Measurements from ENCODE around the gene GADD45GIP1.

Gene GADD45GIP1

GRCh38 chr19:12994701-12995595 lies 37.9 kb upstream of the GADD45GIP1 start, which contains the start of gene NFIX:
Gene NFIX, plus strand, starts transcription at chr19:12995475. Its CDS starts 363 bp downstream, at chr19:12995838.
- TF ChIP-seq CTCF (IDR thresholded peaks at IDR 0.05; ENCODE audit: low read length), result no peak
- no peak for TF ChIP-seq EZH2 (IDR thresholded peaks at IDR 0.05; ENCODE audit: borderline replicate concordance, low read length)
- no peaks in the 10 kb centered on the region for H3K79me2 ChIP-seq (ENCODE audit: insufficient read depth, low read length)
- no peaks in the 10 kb centered on the region for H4K20me1 ChIP-seq (ENCODE audit: insufficient read depth, low read length)
- no peaks in the 10 kb centered on the region for H3K9me3 ChIP-seq (ENCODE audit: low read length)
- peak within 1 kb of the TSS; percentile 47 for H3K4me3 ChIP-seq (ENCODE audit: low read depth, low read length, poor library complexity, severe bottlenecking)
- H3K36me3 ChIP-seq (ENCODE audit: insufficient read depth, low read length), result no peaks in the 10 kb centered on the region
- no peaks in the 10 kb centered on the region for H3K9me2 ChIP-seq (ENCODE audit: low read depth, low read length)
- H3K9ac ChIP-seq (ENCODE audit: low read length), result no peak within 1 kb of the TSS
- no peak within 1 kb of the TSS for H3K27ac ChIP-seq (ENCODE audit: low read depth, low read length, poor library complexity, severe bottlenecking)
- H3K27me3 ChIP-seq (ENCODE audit: insufficient read depth, low read length), result peaks cover 7% of the 10 kb centered on the region; the same call in 1 of the 2 replicates
- no peak within 1 kb of the TSS for H2AFZ ChIP-seq (ENCODE audit: low read length)
- peak within 1 kb of the TSS; percentile 52 for H3K4me2 ChIP-seq (ENCODE audit: low read length)
- no peaks in the 10 kb centered on the region for H3F3A ChIP-seq (ENCODE audit: insufficient read depth, low read length)
- no peaks in the 10 kb centered on the region for H3K4me1 ChIP-seq (ENCODE audit: insufficient read depth, low read length, severe bottlenecking)

- Histone ChIP-seq H3K4me2 (ENCODE audit: low read length) (no peak overlapping the region), H3F3A (ENCODE audit: insufficient read depth, low read length) (no peaks in the 10 kb centered on the region), H3K9me2 (ENCODE audit: low read depth, low read length) (no peaks in the 10 kb centered on the region), H3K4me1 (ENCODE audit: insufficient read depth, low read length, severe bottlenecking) (no peaks in the 10 kb centered on the region), H3K79me2 (ENCODE audit: insufficient read depth, low read length) (no peaks in the 10 kb centered on the region), H3K27me3 (ENCODE audit: insufficient read depth, low read length) (peaks cover 7% of the 10 kb centered on the region; the same call in 1 of the 2 replicates), H3K36me3 (ENCODE audit: insufficient read depth, low read length) (no peaks in the 10 kb centered on the region), H3K27ac (ENCODE audit: low read depth, low read length, poor library complexity, severe bottlenecking) (no peak overlapping the region), H2AFZ (ENCODE audit: low read length) (no peak overlapping the region), H3K9me3 (ENCODE audit: low read length) (no peaks in the 10 kb centered on the region), H4K20me1 (ENCODE audit: insufficient read depth, low read length) (no peaks in the 10 kb centered on the region), H3K9ac (ENCODE audit: low read length) (no peak overlapping the region), H3K4me3 (ENCODE audit: low read depth, low read length, poor library complexity, severe bottlenecking) (no peak overlapping the region)
- TF ChIP-seq CTCF (IDR thresholded peaks at IDR 0.05; ENCODE audit: low read length) (no peak), EZH2 (IDR thresholded peaks at IDR 0.05; ENCODE audit: borderline replicate concordance, low read length) (no peak)
Measured at GRCh38 chr19:12993562-12993961, 36.5 kb upstream of the GADD45GIP1 start.

GRCh38 chr19:12992729-12993128 lies 35.7 kb upstream of the GADD45GIP1 start:
- H3K4me2 ChIP-seq (ENCODE audit: low read length), result no peak overlapping the region
- H3K79me2 ChIP-seq (ENCODE audit: insufficient read depth, low read length), result no peaks in the 10 kb centered on the region
- no peaks in the 10 kb centered on the region for H3K36me3 ChIP-seq (ENCODE audit: insufficient read depth, low read length)
- H2AFZ ChIP-seq (ENCODE audit: low read length), result no peak overlapping the region
- H3K27me3 ChIP-seq (ENCODE audit: insufficient read depth, low read length), result peaks cover 7% of the 10 kb centered on the region; the same call in 1 of the 2 replicates
- H3K4me3 ChIP-seq (ENCODE audit: low read depth, low read length, poor library complexity, severe bottlenecking), result no peak overlapping the region
- no peak overlapping the region for H3K9ac ChIP-seq (ENCODE audit: low read length)
- no peaks in the 10 kb centered on the region for H3F3A ChIP-seq (ENCODE audit: insufficient read depth, low read length)
- no peak for TF ChIP-seq EZH2 (IDR thresholded peaks at IDR 0.05; ENCODE audit: borderline replicate concordance, low read length)
- no peak for TF ChIP-seq CTCF (IDR thresholded peaks at IDR 0.05; ENCODE audit: low read length)
- no peaks in the 10 kb centered on the region for H3K9me2 ChIP-seq (ENCODE audit: low read depth, low read length)
- H3K9me3 ChIP-seq (ENCODE audit: low read length), result no peaks in the 10 kb centered on the region
- no peaks in the 10 kb centered on the region for H4K20me1 ChIP-seq (ENCODE audit: insufficient read depth, low read length)
- no peak overlapping the region for H3K27ac ChIP-seq (ENCODE audit: low read depth, low read length, poor library complexity, severe bottlenecking)
- H3K4me1 ChIP-seq (ENCODE audit: insufficient read depth, low read length, severe bottlenecking), result no peaks in the 10 kb centered on the region
